Peyer's patch (tissue), 4 donors: ENCODE results near the gene AMER3.

Source experiments
- POLR2A ChIP-seq, 2 donors: fragments of 450-650 bp; IDR thresholded peaks; one replicate each; pipeline ENCODE4 v1.5.1; 2017; ENCODE audit warnings: antibody characterized with exemption in 2 of 2, mild to moderate bottlenecking in 2 of 2, moderate library complexity in 2 of 2
- TF ChIP-seq, protein P1 (sequence below), 6 experiments: fragments of 450-650 bp in 4 of 6; fragments of 200-600 bp in 2 of 6; sonication (generic) in 1 of 6; IDR thresholded peaks; one replicate each; pipeline ENCODE4 v1.5.1; 2017 to 2019; ENCODE audit warnings: antibody characterized with exemption in 6 of 6, mild to moderate bottlenecking in 3 of 6, moderate library complexity in 1 of 6

DNA sequence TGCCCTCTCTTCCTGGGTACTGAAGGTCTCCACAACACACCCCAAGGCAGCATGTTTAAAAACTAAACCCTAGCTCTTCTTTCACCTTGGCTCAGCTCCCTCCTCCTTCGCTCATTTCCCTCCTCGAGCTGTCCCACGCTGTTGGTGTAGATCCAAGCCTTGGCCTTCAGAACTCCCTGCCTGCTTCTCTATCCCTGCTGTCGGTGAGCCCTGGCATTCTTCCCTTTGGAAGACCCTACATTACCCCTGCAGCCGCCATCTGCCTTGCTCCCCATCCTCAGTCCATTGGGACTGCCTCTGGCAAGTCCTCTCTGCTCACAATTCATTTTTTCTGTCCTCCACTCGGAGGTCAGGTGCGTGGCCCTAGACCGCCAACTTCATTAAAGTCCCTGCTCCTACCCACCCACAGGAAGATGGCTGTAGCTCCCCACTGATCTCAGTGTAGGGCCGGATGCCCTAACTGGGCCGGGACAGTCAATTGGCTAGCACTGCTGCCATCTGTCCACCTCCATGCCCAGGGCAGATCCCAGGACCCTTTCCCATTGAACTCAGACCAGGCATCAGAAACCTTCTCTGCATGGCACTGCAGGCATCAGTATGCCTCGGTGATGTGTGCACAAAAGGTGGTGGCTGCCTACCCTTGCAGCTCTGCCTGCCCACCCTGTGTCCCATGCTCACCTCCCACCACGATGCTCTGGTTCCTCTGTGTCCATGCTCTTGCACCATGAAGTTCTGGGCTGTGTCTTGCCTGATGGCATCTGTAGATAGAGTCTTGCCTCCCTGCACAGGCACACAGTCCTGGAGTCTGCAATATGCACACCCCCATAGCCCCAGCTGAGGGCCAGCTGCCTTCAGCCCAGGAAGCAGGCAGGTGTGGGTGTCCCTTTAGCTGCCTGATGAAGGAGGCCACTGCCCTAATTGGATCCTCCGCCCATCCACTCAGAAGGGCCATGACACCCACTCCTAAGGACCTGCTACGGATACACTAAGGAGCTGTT lies 5.7 kb downstream of the AMER3 start:
- no peak for TF ChIP-seq POLR2A (IDR thresholded peaks at IDR 0.05)
- TF ChIP-seq, protein P1, sequence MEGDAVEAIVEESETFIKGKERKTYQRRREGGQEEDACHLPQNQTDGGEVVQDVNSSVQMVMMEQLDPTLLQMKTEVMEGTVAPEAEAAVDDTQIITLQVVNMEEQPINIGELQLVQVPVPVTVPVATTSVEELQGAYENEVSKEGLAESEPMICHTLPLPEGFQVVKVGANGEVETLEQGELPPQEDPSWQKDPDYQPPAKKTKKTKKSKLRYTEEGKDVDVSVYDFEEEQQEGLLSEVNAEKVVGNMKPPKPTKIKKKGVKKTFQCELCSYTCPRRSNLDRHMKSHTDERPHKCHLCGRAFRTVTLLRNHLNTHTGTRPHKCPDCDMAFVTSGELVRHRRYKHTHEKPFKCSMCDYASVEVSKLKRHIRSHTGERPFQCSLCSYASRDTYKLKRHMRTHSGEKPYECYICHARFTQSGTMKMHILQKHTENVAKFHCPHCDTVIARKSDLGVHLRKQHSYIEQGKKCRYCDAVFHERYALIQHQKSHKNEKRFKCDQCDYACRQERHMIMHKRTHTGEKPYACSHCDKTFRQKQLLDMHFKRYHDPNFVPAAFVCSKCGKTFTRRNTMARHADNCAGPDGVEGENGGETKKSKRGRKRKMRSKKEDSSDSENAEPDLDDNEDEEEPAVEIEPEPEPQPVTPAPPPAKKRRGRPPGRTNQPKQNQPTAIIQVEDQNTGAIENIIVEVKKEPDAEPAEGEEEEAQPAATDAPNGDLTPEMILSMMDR (IDR thresholded peaks at IDR 0.05): no peak
